GM13977 (cell line): ENCODE measurements around the gene LTBP3.

ENCODE experiments used
- DNase-seq: peaks from one replicate; pipeline ENCODE4 v3.0.0; 2012; ENCODE audit warnings: low spot score
- CTCF ChIP-seq: IDR thresholded peaks from 2 replicates; pipeline ENCODE4 v1.5.1; 2012; ENCODE audit warnings: mild to moderate bottlenecking, control low read depth; ENCODE audit not compliant: insufficient read depth; ENCODE audit errors: extremely low read depth, missing control alignments
- in situ Hi-C: fragments of 300-500 bp; cut with MboI; formaldehyde crosslinking; loops from one replicate; pipeline ENCODE4 v1.12.0; 2022; ENCODE audit warnings: low sequenced_read_pairs, low pct_unique_long_range_greater_than_20kb, mixed read lengths, inconsistent platforms; ENCODE audit not compliant: unreplicated experiment

The LTBP3 gene

GRCh38 chr11:65554842-65555430 is 3.2 kb downstream of the LTBP3 start:
- in situ Hi-C loops = no loop called here
- no peak for DNase-seq
- TF ChIP-seq CTCF = no peak

GRCh38 chr11:65554057-65554818 is 3.9 kb downstream of the LTBP3 start:
- DNase-seq = no peak
- TF ChIP-seq CTCF = no peak
- in situ Hi-C loops = no loop called here

GRCh38 chr11:65553301-65554001 is 4.7 kb downstream of the LTBP3 start:
- in situ Hi-C loops = no loop called here
- TF ChIP-seq CTCF = no peak
- DNase-seq = no peak

GRCh38 chr11:65552388-65552951 is 5.7 kb downstream of the LTBP3 start:
- in situ Hi-C loops = no loop called here
- no peak for DNase-seq
- TF ChIP-seq CTCF = no peak

- in situ Hi-C loops = no loop called here
- peak; percentile 79 for DNase-seq
- peak; percentile 84 for TF ChIP-seq CTCF
Measured at GRCh38 chr11:65551572-65552387, 6.4 kb downstream of the LTBP3 start.

- DNase-seq = no peak
- TF ChIP-seq CTCF = no peak
- in situ Hi-C loops = no loop called here
Measured at GRCh38 chr11:65549096-65549495, 9.1 kb downstream of the LTBP3 start.
